ENCODE measurements around the gene CDC5L.

DNA sequence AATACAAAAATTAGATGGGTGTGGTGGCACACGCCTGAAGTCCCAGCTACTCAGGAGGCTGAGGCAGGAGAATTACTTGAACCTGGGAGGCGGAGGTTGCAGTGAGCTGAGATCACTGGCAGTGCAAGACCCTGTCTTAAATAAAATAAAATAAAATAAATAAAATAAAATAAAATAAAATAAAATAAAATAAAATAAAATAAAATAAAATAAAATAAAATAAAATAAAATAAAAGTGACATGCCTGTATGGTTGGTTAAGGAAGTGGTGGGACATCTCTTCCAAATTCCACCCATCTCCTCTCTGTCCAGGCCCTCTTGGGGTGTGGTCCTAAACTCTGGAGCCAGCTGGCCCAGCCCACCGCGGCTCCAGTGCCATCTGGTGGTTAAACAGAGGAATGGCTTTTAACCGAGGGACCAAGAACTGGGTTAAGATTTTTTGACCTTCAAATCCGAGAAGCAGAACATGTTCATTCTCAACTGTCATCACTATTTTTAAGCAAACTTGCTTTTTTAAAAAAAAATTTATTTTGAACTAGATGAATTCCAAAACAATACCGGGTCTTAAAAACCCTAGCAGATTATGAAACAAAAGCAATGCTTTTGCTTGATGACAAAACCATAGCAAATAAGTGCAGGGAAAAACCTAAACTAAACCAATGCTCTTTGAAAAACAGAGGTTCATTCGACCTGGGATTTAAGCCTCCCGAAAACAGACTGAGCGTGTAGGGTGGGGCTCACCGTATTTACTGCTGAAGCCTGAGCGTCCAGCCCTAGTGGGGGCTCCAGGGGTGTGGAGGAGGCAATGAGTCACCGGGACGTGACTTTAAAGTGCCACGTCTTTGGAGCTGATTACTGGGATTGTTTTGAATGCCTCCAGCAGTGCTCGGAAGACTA, 68.8 kb downstream of the CDC5L start:
- no peak for TF ChIP-seq POLR2A (IDR thresholded peaks at IDR 0.05)
- TF ChIP-seq, protein P1, sequence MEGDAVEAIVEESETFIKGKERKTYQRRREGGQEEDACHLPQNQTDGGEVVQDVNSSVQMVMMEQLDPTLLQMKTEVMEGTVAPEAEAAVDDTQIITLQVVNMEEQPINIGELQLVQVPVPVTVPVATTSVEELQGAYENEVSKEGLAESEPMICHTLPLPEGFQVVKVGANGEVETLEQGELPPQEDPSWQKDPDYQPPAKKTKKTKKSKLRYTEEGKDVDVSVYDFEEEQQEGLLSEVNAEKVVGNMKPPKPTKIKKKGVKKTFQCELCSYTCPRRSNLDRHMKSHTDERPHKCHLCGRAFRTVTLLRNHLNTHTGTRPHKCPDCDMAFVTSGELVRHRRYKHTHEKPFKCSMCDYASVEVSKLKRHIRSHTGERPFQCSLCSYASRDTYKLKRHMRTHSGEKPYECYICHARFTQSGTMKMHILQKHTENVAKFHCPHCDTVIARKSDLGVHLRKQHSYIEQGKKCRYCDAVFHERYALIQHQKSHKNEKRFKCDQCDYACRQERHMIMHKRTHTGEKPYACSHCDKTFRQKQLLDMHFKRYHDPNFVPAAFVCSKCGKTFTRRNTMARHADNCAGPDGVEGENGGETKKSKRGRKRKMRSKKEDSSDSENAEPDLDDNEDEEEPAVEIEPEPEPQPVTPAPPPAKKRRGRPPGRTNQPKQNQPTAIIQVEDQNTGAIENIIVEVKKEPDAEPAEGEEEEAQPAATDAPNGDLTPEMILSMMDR (IDR thresholded peaks at IDR 0.05): peak; percentile 31 to 88 (median 68)

Measured in thyroid gland (tissue), 4 donors.